HS-27A (cell line): Measurements from ENCODE around the gene ZMAT3.
A peak's percentile ranks its signal among the peaks of the same experiment; 100 is the strongest.

Source experiments
- DNase-seq: peaks from one replicate; pipeline ENCODE4 v3.0.0-alpha.2; 2012; ENCODE audit warnings: low read depth, missing footprints

Gene ZMAT3

DNA sequence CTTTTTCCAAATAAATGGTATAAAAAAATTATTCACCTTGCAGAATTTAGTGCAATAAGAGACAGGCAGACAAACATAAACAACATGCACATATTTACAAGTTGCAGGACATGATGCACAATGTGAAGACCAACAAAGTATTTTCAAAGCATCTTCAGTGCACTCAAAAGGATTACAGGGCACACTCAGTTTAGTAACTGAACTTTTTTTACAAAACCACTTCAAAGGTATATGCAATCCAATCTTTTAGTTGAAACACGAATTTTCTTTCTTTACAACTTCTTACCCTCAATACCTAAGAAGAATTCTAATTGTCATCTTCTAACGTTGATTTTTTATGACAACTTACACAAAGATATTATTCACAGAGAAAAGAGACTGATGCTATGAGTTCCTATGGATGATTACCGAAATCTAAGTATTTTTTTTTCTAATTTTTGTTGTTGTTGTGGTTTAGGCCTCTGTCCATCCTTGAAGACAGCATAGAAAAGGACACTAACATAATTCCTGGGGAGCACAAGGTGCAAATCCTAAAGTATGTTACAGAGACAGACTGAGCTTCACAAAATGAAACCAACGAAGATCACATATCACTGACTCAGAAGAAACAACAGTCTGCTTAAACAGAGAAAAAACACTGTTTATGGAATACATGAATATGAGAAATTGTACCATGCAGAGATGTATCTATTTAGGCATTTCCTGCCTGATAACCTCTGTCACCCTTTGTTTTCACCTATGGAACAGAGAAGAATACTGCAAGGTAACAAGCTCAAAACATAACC, 50.3 kb downstream of the ZMAT3 start:
- DNase-seq, result no peak

DNA sequence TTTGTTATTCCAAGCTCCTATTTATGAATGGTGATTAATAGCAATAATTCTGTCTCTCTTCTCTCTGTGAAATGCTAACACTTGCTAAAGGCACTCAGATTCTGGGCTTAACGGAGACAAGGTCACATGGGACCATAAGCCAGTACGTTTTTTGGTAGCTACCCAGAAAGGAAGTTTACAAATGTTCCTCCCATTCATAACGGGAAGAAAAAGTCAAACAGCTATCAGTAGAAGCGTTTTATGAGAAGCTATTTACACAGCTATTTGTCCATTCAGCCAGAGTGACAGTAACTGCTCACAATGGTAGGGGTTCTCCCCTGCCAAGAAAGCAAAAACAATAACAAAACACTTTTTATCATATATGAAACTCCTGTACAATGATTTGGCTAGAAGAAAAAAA, 51.5 kb downstream of the ZMAT3 start:
- DNase-seq, result no peak

DNA sequence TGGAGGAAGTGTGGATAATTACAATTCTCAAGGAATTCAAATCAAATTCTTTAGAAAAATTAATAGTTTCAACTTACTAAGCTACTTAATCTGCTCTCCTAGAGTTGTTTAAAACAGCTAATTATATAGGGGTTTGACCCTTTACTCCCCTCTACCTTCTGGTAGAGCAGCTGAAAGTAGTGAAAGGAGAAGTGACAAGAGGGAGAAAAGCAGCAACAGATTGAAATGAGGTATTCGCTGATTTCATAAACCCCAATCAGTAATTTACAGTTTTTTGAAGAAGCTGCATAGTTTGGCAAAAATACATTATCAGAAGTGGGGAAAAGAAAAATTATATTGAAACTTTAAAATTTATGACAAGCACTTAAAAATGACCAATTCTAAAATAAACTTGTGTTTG, 52.8 kb downstream of the ZMAT3 start:
- no peak for DNase-seq

DNA sequence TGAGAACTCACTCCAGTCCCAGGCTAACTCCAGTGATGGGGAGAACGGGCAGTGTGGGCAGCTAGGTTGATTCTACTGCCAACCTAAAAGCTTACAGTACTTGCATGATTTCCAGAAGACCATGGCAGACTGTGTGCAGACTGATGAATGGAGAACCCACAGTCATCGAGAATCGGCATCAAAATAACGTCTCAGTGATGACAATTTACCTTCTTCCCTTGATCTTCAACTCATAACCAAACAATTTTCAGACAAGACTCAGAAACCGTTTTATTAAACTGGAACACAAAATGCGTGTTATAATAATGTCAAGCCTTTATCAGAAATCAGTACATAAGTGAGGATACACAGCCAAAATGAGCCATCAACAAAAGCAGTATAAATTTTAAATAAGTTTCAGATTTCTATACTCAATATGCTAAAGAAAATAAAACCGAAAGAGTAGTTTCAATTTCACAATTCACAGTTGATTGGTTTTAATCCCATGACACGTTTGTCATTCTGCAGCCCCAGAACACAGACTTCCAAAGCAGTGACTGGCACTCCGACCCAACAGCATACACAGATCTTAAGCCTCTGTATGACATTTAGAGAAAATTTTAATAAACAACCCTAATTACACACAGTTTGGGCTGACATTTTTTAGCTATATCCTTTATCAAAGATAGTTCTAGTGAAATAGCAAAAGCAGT, 54.5 kb downstream of the ZMAT3 start:
- DNase-seq, result no peak

DNA sequence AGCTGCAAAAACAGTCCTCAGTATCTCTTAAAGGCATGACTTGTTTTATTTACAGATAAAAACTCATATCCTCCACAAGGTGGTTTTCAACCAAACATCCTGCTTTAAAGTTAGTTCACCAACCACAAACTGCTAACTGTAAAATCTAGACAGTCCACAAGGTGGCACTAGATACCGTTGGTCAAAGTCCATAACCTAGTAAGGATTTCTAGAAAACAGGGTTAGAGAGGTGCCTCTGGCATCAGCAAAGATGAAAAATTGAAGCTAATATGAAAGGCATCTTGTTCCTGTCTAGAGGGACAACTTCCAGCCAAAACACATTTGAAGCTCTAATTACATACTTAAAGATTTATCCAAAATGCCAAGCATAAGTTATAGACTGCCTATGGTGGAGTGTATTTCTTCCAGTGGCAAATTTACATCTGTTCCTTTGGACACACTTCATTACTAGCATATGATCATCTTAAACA, 56.0 kb downstream of the ZMAT3 start:
- DNase-seq, result peak; percentile 42

DNA sequence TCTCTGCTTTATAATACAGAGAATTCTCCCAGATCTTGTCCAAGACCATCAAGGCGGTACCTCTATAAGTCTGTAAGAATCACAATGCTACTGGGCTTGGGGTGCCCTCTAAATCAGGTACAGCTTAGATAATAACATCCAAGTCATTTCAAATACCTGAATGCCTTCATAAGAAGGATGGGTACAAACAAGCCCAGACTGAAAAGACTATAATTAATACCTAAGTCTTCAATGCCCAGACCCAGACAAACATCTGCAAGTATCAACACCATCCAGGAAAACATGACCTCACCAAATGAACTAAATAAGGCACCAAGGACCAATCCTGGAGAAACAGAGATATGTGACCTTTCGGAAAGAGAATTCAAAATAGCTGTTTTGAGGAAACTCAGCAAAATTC, 65.9 kb downstream of the ZMAT3 start:
- no peak for DNase-seq

DNA sequence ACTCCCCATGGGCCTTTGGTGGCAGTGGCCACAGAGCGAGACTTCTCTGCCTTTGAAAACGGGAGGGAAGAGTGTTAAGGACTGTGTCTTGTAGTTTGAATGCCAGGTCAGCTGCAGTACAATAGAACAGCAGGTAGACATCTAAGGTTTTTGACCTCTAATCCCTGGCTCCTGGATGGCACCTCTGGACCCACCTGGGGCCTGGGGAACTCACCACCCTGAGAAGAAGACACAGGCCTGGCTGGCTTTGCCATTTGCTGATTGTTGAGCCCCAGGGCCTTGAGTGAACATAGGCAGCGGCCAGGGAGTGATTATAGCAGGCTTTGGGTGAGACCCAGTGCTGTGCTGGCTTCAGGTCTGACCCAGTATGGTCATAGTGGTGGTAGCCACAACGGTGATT, 66.4 kb downstream of the ZMAT3 start:
- DNase-seq, result no peak

DNA sequence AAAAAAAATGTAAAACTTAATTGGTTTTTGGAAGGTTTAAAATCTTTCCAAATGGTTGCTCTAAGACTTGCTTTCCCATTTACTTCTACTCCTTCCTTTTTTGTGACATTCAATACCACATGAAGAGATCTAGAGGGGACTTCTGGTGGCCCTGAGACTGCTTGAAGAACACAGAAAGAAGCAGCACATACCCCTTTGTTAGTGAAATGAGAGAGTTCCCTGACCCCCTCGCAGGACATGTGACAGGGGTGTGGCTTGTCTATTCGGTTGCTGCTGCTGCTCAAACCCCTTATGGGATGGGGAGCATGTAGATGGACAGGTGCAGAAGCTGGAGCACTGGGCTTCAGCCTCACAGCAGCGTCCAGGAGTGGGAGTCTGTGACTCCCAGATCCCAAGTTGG, 71.0 kb downstream of the ZMAT3 start:
- no peak for DNase-seq

DNA sequence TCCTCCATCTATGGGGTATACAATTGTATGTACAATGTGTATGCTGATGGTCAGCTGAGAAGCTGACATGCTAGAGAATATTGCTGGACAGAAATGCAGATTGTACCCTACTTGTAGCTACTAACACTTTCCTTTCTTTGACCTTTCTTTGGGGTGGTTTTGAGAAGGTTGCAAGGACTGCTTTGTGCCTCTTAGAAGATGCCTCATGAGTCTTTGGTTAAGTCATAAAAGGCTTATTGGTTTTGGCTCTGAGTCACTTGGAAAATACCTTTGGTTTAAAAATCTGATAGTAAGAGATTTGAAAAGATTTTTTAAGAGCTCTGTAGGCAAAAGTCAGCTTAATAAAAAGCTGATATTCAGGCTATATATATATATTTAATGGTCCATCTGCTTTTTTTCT, 71.5 kb downstream of the ZMAT3 start:
- DNase-seq, result no peak

DNA sequence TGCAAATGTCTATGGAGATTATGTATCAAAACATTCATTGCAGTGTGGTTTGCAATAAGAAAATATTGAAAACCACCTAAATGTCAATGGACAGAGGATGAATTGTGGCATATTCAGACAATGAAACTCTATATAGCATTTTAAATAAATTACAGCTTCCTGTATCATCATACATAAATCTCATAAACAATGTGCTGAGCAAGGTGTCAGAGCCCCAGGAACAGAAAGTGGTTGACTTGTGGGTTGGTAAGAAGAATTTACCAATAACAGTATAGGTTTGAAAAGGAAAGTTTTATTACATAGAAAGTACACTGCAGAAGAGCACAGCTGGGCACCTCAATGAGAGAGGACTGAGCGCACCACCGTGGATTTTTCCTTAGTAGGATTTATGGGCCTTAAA, 75.2 kb downstream of the ZMAT3 start:
- no peak for DNase-seq

DNA sequence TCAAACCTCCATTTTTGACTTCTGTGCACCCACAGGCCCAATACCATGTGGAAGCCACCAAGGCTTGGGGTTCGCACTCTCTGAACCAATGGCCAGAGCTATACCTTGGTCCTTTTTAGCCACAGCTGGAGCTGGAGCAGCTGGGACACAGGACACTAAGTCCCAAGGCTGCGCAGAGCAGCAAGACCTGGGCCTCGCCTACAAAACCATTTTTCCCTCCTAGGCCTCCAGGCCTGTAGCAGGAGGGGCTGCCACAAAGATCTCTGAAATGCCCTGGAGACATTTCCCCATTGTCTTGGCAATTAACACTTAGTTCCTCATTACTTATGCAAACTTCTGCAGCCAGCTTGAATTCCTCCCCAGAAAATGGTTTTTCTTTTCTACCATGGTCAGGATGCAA, 81.3 kb downstream of the ZMAT3 start:
- no peak for DNase-seq

DNA sequence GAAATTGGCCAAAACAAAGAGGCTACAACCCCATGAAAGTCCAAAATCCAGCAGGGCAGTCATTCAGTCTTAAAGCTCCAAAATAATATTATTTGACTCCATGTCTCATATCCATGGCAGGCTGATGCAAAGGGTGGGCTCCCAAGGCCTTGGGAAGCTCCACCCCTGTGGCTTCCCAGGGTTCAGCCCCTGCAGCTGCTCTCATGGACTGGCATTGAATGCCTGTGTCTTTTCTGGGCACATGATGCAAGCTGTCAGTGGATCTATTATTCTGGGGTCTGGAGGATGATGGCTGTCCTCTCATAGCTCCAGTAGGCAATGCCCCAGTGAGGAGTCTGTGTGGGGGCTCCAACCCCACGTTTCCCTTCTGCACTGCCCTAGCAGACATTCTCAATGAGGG, 81.8 kb downstream of the ZMAT3 start:
- DNase-seq, result no peak

DNA sequence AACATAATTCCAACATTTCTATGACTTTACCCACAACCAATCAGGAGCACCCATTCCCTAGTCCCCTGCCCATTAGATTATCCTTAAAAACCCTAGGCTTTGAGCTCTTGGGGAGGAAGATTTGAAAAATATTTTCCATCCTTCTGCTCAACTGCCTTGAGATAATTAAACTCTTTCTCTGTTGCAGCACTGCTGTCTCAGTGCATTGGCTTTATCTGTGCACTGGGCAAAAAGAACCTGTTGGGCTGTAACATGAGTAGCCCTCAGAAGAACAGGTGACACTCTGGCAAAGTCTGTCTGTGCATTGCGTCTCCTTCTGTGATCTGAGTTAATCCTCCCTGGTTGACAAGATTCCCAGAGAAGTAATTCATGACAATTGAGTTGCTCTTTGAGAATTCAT, 83.9 kb downstream of the ZMAT3 start:
- no peak for DNase-seq

DNA sequence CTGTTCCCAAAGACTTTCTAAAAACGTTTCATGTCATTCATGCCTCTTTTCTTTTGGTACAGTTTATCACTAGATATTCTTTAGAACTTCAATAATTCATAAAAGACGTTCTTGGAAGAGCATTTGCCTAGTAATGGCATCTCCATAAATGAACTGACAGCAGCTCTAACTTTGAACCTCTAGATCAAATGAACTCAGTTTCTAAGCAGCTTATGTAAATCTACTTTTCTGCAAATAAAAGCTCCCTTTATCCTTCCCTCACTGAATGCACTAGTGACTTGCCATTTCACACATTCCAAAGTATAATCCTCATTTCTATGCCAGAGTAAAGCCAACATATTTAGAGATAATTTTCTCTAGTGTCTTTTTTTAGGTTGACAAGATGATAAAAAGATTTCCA, 85.2 kb downstream of the ZMAT3 start:
- DNase-seq, result no peak

DNA sequence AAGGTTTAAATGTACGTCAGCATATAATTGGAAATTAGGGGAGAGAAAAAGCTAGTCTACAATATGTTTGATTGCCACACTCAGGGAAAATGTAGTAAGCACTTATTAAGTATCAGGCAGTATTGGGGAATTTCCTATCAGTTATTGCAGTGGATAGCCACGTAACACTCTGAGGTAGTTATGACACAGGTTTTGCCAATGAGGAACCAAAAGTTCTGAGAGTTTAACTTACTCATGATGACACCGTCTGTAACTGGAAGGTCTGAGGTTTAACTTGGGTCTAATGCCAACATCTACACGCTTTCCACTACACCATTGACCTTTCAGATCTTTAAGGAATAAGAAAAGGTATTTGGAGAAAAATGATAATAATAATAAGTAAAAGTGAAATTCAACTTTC, 89.5 kb downstream of the ZMAT3 start:
- DNase-seq, result no peak

DNA sequence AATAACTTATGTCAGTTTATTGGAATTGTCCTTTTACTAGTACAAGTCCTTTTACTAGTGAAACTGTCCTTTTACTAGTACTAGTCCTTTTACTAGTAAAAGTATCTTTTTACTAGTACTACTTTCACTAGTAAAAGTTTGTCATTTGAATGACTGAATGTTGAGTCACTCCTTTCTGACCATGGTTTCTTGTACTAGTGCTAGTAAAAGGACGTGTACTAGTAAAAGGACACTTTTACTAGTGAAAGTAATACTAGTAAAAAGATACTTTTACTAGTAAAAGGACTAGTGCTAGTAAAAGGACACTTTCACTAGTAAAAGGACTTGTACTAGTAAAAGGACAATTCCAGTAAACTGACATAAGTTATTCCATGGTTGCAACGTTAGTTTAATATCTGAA, 96.3 kb downstream of the ZMAT3 start:
- DNase-seq, result no peak

DNA sequence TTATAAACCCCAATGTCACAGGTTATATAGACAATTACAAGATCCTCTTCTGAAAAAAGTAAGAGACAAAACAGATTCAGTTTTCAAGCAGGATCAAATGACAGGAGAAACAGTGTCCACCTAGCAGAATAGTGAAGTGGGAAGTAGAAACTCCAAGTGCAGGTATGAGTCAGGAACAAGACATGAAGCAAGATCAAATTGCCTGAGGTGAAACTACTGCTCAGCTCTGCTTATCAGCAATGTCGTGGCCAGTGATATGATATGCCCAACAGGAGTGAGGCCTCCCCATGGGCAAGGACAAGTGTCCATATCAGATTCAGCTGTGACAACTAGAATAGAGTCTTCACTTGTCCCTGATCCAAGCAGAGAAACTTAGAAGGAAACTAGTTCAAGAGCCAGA, 100.0 kb downstream of the ZMAT3 start:
- no peak for DNase-seq

DNA sequence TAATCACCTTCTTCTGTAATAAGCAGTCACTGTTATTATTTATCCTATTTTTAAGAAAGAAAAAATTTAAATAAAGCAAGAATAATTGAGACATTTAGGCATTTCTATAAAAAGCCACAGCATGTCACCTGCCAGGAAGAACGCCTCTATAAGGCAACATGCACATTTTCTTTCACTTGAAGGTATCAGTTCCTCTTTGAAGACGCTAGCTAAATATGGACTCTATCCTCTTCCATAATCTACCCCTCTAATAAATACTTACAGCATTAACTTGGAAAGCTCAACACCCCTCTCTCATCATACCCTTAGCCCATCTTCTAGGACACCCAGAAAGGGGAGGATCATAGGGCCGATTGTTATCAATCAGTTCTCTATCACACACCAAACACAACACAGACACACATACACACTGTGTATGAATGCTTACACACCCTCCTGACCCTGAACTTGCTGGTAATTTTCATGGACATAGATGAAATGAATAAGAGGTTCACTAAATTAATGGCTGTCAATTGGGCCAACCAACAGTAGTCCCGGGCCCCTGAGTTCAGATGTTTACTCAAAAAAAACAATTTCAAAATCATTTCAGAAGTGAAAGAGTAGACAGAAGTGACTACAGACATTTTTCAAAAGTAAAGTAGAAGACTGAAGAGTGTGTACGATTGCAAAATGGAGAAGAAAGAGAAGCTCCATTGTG, 102.5 kb downstream of the ZMAT3 start:
- no peak for DNase-seq
